ENCODE measurements around the gene LTBP2. TPM values are rescaled to one million over a fixed set of nuclear protein-coding genes. Genes with fewer than 3 reads are reported as not detected.

LTBP2 gene
- polyA plus RNA-seq, 10 donors = 6.2 to 17.5 (median 10.2) TPM

DNA sequence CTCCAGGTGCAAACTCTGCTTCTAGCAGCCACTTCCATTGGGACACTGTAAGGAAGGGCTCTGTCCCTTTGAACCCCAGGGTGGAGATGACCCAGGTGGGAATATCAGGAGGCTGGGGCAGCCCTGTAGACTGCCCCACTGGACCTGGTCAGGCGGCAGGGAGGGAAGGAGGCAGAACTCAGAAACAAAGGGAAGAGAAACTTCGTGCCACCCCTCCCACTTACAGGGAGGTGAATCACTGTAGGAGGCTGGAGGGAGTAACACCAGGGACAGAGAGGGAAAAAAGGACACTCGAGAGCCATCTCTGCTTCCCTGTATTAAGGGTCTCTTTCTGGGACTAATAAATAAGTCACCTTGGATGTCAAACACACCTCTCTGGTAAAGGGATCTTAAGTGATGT lies 81.0 kb downstream of the LTBP2 start:
- DNase-seq = no peak

DNA sequence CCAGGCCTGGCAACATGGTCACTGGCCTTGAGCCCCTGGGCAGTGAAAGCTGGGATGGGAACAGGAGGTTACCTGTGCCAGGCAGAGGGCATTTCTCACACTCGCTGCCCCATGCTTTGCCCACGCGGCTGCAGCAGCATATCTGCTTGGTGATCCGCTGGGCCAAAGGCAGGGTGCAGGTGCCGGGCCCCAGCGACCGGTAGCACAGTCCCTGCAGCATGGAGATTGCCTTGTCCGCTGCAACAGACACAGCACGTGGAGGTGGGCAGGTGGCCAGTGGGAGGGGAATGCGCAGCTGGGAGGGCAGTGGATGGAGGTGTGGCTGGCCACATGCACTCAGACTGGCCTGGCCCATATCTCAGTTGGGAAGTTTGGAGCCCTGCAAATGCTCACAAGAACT lies 83.2 kb downstream of the LTBP2 start:
- DNase-seq = no peak

DNA sequence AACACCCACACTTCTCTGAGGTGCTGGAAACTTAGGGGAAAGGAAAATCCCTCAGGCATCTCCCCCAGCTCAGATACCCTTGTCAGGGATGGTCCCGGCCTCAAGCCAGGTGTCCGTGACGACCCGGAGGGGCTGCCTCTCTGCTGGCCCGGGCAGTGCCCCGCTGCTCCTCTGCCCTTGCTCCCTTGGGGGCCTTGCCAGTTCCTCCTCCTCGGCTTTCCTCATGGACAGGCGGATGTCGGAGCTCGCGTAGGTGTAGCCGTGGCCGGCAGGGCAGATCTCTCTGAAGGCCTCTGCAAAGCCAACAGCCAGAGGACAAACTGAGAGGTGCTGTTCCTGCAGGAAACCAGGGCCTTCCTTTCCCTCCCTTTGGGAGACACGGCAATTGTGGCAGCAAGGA lies 83.6 kb downstream of the LTBP2 start:
- DNase-seq = no peak

DNA sequence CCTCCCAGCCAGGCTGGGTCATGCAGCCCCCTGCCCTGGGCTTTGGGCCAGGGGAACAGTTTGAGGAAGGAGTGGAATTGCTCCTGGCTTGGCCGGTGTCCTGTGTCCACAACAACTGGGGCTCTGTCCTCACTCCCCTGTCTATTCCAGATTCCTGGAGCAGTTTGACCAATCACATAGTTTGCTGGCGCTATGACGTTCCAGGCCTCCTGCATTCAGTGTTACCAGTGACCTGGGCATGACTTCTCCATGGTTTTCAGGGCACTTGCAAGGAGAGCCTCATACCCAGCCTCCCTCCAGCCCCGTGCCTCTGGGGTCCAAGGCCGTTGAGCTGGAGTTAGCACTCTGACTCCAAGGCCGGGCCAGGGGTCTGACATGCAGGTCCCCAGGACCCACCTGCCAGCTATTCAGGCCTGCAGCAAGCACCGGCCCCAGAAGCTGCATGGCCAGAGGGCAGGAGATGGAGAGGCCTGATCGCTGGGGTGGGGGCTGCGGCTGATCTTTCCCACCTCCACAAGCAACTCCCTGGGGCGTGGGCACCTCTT lies 84.2 kb downstream of the LTBP2 start:
- no peak for DNase-seq

DNA sequence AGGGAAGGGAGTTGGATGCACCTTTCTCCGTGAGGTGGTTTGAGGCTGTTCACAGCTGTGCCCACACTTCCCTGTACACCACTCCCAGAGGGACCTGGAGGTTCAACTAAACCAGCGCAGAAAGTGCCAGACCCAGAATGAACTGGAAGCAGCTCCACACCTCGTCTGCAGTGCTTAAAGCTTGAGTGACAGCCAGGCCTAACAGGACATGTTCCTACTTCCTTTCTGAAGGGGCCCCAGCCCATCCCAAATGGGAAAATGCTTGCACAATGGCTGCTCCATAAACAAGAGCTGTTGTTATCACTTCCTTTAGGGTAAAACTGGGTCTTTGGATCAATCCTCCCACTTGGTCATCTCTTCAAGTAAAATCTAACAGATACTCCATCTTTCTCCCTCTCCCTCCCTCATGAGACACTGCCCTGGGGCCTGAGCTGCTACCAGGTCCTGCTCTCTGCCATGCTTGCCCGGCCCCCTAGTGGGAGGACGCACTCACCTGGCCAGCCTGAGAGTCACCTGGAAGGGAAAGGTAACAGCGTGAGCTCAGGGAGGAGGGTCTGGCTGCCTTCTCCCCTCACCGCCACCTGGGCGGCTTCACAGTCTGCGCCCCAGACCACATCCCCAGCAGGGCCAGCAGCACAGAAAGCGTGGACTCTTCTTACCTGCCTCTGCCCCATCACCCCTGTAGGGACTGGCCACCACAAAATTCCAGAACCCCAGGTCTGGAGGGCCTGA lies 85.0 kb downstream of the LTBP2 start:
- DNase-seq = no peak

DNA sequence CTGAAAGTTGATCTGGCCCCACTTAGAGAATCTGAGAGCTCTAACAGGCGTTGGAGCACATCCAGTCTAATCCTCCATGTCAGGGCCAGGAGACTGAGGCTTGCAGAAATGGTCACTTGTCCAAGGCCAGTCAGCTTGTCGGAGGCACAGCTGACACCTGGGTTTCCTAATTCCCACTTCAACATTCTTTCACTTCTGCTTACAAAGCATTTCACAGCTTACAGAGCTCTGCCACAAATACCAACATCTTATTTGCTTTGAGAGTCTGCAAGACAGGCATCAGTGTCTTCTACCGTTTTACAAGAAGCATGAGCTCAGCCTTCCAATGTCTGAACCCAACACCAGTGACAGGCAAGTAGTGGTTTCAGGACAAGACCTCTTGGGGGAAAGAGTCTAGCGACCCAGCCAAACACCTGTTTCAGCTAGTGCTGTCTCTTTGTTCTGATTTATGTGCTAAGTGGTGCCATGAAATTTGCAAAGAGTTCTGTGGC lies 86.6 kb downstream of the LTBP2 start:
- DNase-seq = peak in 2 of 3 donors; percentile 36 to 64

DNA sequence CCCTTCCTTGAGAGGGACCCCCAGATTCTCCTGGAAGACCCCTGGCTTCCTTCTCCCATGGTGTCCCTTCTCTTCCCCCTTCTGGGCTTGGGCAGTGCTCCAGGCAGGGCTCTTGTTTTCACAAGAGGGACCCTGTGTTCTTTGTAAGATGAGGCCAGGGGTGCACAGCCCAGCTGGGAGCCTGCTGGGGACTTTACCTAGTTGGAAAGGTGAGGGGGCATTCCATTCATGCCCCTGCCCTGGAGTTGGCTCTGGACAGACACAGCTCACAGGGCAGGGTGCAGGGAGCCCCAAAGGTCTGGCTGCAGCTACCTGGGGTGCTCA lies 87.3 kb downstream of the LTBP2 start:
- no peak for DNase-seq

DNA sequence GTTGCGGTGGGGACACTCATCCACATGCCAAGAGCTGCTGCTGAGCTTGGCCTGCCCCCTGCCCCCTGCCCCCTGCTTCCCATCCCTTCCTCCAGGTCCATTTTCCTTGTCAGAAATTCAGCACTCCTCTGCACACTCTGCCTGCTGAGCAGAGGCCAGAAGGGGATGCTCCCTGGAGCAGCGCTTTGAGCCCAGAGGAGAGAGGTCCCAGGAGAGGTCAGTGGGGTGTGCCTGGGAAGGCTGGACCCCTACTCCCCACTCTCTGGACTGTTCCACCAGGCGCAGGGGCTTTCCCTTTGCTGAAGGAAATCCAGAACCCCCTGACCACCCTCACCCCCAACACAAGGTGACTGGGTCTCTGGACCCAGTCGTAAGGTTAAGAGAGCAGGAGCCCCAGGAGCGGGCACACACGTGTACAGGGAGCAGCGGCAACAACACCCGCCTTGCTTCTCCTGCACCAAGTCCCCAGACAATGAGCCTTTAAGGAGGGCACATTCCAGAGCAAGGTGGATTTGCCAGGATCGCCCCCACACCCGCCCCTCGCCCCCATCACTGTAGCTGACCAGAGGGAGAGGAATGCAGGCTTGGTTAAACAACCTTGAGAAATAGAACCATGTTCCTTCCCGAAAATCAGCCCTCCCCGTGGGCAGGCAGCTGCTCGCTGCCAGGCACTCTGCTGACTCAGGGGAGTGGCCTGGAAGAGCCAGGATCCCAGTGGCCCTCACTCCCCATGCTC lies 87.8 kb downstream of the LTBP2 start:
- no peak for DNase-seq

DNA sequence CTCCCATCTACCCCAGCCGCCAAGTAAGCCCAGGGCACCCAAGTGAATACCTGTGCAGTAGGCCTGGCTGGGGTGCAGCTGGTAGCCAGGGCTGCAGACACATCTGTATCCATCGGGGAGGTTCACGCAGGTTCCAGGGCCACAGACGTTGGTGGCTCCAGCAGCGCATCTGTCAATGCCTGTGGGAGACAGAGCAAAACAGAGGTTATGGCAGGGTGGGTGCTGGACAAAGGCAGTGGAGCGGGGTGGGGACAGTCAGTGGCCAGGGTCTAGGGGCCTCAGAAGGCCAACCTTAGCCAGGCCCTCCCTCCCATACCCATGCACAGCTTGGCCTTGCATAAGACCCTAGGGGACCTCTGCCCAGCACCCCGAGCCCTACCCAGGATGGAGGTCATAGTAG lies 89.3 kb downstream of the LTBP2 start:
- DNase-seq = no peak

DNA sequence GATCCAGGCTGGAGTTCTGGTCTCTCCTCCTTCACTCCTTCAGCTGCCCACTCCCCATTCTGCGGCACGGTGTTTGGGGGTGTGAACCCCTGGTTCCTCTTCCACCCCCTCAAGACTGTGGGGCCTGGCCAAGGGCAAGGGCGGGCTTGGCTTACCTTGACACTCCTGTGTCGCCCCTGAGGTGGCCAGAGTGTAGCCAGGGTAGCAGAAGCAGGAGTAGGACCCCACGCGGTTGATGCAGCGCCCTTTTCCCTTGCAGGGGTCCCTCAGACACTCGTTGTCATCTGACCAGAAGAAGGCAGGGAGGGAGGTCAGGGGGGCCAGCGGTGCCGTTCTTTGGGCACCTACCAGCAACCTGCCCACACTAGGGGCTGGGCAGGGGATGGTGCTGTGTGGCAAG lies 90.3 kb downstream of the LTBP2 start:
- DNase-seq = no peak

DNA sequence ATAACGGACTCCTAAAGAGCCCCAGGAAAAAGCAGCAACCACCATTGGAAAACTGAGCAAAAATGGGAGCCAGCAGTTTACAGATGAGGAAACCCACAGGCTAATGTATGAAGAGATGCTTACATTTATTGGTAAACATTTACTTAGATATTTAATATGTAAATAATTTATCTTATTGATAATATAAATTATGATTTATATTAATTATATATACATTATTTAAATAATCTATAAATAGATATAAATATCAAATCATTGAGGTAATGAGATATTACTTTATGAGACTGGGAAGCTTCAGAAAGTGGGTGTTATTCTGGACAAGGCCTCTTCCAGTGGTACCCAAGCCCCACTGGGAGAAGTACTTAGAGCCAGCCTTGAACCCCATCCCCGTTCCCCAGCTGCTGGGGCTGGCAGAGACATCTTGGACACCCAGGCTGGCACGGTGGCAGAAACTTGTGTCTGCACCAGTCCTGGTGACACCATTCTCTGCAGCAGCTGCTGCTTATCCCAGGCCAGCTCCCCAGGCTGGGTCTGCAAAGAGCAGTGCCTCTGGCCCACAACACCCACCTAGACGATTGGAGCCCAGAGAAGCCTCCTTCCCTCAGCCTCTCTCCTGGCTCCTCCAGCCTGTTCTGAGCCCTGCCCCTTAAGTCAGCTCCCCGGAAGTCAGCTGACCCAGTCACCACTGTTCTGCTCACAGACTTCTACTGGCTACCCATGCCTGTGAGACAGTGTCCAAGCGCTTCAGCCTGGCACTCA lies 92.5 kb downstream of the LTBP2 start:
- DNase-seq = no peak

DNA sequence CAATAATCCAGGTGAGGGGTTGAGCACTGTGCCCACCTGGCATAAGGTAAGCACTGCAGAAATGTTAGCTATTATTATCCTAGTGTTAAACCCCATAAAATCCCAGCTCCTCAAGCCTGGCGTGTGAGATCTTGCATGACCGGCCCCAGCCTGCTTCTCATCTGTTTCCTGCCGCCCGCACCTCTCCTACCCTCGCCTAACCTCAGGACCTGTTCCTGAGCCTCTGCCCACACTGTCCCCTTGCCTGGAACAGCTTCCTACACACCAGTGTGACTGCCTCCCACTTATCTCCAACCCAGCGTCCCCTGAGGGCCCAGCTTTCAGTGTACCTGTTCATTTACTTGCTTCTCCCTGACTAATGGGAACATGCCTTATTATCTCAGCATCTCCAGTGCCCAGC lies 93.8 kb downstream of the LTBP2 start:
- DNase-seq = no peak

DNA sequence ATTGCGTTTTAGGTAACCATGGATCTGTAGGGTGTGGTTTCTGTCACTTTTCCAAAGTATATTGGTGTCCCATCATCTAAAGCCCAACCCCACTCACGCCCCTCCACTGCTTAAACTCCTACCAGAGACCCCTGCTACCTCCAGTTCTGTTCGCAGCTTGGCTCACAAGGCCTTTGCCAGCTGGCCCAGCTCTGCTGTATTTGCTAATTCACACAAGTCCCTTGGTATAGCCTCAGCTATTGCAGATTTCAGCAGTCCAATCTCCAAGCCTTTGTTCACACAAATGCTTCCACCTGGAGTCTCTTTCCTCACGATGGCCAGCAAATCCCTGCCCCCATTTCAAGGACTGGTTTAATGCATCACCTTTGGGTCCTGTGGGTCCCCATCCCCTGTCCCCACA lies 94.3 kb downstream of the LTBP2 start:
- DNase-seq = peak in 1 of 3 donors; percentile 30

DNA sequence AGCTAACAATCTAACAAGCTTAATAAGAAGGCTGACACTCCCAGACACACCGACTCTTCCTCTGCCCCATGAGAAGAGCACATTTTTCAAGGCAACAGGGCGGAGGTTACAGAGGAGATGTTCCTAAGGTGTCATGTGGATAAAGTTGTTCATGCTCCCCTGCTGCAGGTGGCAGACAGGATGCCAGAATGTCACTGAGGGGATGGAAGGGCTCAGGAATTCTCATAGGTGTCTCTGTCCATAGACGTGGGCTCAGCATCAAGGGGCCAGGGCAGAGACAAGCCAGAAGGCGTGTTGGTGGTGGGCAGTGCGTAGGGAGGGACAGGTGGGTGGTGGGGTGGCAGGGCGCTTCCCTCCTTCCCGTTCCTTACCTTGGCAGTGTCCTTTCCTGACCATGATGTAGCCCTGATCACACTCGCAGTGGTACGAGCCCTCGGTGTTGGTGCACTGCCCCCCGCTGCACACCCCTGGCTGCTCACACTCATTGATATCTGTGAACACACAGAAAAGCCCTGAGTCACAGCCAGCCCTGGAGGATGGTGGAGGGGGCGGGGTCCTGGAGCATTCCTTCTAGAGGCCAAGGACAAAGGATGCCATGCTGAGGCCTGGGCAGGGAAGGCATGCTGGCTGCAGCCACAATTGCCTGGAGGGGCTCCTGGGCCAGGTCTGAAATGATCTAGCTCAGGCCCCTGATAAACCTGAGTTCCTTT lies 95.4 kb downstream of the LTBP2 start:
- DNase-seq = no peak

DNA sequence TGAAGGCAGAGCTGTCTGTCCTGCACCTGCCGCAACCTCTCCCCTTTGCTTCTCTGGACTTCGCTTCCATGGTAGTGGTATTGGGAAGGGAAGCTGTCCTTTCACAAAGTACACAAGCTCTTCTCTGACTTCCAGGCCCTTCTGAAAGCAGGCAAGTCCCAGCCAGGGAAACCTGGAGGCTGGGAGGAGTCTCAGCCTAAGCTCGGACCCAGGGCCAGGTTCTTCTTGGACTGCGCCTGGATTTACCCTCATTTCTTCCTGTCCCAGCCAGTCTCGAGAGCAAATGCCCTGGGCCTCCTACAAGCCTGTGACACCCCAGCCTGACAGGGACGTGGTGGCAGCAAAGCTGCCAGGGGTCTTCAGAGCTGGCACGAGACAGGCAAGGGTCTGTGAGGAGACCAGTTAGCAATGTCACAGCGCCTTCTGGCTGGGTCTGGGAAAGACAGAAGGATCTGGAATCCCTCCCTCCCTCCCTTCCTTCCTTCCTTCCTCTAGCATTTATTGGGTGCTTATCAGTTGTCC lies 96.1 kb downstream of the LTBP2 start:
- no peak for DNase-seq

DNA sequence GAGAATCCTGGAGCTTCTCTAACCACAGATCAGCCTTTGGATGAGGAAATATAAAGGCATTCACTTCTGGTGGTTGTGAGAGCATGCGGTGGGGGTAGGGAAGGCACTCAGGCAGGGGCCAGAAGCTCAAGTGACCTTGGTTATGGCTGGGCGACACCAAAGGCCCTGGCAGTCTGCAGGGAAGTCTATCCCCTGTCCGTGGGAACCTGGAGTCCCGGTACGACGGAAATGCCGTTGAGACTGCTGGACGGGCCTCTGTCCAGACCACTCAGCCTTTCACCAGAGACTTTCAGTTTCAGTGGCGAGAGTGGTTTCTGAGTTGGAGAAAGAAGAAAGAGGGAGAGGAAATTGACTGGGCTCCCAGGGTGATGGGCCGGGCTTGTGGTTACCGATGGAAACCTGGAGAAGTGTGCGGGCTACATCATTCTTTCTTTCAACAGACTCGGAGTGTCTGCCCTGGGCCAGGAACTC lies 97.5 kb downstream of the LTBP2 start:
- peak; percentile 22 to 52 (median 27) for DNase-seq

DNA sequence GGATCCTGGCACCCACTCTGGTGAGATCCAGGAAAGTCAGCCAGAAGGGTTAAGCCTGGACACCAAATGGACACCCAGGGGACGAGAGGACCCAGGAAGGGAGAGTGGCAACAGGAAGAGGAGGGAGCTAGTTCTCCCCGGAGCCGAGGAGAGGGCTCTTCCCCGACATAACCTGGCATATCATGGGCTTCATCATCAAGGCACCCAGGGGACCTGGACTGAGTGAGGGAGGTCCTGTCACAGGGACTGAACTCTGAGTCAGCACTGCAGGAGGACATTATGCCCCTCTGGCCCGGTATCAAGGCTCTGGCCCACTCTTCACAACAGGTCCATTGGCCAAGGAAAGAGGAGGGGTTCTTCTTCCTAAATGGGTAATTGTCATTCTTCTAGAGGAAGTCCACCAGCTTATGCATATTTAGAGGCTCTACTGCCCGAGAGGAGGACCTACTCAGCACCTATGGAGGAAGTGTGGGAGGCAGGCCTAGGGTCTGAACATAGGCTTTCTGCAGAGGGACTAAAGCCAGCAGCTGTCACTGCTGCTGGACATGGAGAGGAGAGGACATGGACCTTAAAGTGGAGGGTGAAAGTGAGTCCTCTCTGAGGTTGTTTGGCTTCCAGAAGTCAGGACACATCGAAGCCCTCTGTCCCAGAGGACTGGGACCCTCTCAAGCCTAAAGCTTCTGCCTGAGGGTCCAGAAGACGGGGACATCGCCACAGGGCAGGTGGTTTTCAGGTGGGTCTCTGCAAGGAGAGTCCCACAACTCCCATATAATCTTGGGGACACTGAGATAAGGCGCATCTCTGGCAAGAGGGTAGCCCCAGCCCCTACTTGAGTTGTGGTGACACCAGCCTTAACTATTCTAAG lies 99.8 kb downstream of the LTBP2 start:
- no peak for DNase-seq

DNA sequence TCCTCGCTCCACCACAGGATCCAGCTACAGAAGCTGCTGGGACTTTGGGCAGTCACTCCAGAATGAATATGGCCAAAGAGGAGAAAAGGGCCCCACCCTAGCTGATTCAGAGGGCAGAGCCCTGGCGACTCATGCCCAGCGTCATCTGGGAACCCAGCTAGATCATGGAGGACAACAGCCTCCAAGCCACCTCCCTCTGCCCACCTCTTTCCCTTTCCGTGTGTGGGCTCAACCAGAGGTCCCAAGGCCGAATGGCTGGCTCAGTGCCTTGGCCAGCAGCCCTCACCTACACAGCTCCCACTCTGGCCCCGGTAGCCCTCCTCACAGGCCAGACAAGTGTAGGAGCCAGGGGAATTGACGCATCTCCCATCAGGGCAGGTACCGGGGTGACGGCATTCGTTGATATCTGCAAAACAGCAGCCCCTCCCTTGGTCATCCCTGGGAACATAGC lies 101.1 kb downstream of the LTBP2 start:
- DNase-seq = no peak

DNA sequence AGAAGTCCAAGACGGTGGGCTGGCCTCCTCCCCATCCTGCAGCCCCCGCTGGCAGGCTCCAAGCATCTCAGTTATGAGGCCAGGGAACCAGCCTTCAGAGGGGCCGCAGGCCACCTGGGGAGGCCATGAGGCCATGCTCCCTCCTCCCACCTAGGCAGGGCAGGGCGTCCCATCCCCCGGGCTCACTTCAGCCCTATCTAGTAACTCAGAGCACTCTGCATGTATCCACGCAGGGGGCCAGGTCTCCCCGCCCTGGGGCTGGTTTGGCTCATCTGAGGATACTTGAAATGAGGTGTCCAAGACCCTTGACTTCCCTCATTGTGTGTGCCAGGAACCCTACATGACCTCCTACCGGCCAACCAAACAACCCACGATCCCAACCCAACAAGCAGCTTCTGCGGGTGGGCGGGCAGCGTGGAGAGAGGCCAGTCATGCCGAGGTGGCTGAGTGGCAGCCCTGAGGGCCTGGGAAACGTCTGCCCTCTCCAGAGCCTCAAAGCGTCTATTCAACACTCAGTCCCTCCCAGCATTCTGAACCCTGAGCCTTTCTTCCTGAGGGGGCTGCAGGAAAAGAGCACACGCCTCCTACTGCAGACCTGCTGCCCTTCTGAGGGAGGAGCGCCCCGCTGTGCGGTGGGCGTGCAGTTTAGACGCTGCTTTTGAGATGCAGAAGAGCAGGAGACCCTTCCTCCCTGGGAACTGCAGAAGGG lies 101.7 kb downstream of the LTBP2 start:
- no peak for DNase-seq

Data from muscle of back (tissue), 11 donors.